ENCODE results near the gene KAT8.

The KAT8 gene

DNA sequence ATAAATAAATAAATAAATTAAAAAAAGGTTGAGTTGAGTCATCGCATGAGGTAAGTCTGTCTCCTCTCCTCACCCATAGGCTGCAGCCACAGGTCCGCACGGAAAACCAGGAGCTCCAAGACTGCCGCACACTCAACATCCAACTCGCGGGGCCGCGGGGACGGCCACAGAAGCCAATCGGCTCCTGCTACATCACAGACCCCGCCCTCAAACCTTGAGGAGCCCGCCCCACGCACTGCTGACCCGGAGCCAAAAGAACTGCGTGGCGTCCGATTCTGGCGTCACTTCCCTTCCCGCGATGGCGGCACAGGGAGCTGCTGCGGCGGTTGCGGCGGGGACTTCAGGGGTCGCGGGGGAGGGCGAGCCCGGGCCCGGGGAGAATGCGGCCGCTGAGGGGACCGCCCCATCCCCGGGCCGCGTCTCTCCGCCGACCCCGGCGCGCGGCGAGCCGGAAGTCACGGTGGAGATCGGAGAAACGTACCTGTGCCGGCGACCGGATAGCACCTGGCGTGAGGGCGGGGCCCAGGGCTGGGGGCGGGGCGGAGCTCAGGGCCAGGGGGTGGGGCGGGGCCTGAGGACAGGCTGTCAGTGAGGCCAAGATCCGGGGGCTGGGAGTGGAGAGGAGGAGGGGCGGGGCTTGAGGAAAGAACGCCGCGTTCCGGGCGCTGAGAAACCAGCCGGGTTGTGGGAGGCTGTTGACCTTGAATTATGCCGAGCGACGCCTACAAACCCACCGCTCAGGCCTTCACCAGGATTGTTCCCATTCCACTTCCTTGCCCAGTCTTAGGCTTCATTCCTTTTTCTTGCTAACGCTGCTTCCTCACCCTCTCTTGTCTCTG lies at the start of gene KAT8:
Gene KAT8, plus strand, starts transcription at position 281 of the 839 bp plus-strand sequence. Its CDS starts 18 bp downstream, at position 299.
- peak; percentile 99 for DNase-seq

DNA sequence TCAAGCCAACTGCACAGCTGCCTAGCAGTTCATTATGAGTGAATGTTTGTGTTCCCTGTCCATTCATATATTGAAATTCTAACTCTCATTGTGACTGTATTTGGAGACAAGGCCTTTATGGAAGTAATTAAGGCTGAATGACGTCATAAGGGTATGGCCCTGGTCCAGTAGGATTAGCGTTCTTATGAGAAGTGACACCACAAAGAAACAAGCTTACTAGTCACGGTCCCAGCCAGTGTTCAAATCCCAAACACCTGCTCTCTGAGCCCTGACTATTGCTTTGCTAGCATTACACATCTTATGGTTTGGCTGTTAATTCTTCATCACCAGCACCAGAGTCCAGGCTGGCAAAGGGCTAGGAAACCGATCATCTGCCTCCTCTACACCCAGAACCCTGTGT lies 45.6 kb upstream of the KAT8 start:
- DNase-seq: peak; percentile 72

DNA sequence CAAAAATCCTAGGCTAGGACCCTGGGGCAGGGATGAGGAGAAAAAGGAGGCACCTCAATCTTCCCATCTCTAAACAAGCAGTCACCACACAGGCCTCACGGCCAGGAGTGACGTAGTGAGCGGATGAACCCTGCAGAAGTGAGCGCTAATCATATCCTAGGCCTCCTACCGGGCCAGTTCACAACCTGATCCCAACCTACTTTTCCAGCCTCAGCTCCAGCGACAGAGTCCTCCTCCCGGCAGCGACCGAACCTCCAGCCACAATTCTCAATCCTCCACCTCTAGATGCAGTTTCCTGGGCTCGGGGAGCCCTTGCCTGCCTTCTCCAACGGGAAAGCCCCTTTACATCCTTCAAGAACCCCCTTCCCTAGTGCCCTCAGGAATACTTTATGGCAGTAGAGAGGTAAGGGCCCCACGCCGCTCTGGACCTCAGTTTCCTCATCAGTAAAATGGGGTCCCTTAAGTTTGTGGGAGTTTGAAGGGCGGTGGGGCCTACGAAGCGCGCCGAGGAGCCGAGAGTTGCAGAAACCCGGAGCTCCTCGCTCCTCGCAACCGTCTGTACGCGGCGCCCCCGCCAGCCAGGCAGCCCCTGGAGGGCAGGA lies 44.8 kb upstream of the KAT8 start:
- peak; percentile 37 for DNase-seq

DNA sequence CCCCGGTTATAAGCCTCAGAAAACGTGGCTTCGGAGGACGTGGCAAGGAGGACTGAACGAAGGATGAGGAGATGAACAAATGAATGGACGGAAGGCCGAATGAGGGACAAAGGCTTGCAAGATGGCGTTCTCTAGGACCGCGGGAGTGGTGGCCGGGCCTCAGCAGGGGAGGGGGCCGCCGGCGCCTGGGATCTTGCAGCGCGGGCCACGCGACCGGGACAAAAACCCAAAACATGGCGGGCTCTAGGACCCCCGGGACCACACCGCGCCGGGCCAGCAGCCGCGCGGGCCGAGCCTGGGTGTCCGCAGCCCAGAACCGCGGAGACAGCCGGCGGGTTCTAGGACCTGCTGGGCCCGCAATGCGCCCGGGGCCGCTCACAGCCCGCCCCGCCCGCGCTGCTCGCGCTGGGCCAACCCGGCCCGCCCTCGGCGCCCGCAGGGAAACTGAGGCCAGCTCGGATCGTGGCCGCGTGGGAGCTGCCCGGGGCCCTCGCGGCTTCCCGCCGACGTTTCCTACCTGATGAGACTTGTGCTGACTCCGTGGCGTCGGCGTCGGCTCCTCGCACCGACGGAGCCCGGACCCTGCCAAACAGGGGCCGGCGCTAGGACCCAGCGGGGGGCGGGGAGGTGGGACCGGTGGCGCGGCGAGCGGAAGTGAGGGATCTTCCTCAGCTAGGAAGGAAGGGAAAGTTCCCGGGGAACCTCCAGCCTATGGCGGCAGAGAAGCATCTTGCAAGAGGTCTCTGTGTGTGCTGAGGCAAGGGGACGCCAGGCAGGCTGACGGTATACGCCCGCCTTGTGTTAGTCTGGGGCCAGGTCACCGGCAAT lies 44.1 kb upstream of the KAT8 start:
- DNase-seq: peak; percentile 95

DNA sequence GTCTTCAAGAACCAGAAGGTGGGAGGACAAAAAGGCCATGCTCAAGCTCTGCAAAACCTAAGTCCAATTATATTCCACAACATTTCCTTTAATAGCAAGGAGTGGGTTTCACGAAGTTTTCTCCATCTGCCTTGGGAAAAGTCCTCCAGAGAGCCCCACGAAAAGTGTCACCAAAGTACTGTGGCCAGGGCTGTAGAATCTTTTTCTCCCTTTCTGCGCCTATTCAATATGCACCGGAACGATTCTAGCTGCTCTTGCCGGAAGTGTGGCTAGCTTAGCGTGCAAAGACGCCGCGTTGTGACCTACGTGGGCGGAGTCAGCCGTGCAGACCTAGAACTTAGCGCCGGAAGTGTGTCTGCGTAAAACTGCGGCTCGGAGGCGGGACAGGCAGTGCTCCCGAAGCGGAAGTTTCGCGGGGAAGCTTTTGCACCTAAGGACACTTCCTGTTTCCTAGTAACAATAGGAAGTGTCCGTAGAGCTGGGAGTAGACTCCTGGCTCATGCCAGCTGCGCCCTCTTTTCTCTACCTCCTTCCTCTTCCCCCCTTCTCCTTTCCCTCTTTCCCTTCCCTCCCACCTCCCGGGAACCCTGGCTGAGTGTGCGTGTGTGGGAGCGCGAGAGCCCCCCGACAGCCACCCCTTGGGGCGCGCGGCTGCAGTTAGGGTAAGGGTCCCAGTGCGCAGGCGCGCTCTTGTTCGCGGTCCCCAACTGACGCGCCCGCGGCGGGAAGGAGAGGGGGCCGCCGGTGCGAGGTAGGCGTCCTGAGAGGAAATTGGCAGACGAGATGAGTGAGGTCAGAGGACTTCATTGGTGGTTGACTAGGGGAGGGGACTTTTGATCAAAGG lies 43.3 kb upstream of the KAT8 start, which contains the start of the genes ZNF646 and ZNF668:
Gene ZNF646, plus strand, starts transcription at position 453 of the 844 bp plus-strand sequence. CDS start 1,903 bp downstream, outside the sequence.
Gene ZNF668, minus strand, starts transcription at position 271 of the 844 bp plus-strand sequence. CDS start 9,781 bp downstream, outside the sequence.
- peak; percentile 99 for DNase-seq

DNA sequence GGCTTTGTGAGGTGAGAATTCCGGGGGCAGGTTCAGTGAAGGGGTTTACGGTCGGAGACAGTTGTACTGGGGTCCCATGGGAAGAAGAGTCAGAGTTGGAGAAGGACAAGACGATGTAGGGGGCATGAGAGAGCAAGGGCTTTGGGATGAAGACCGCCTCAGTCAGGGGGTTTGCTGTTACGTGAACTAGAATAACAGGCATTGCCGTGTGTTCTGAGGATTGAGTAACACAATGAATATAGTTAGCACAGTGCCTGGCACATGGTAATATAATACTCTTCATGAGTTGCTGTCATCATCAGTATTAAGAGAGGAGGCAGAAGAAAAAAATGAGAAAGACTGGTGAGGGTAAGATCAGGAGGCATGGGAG lies 42.7 kb upstream of the KAT8 start:
- DNase-seq: no peak

DNA sequence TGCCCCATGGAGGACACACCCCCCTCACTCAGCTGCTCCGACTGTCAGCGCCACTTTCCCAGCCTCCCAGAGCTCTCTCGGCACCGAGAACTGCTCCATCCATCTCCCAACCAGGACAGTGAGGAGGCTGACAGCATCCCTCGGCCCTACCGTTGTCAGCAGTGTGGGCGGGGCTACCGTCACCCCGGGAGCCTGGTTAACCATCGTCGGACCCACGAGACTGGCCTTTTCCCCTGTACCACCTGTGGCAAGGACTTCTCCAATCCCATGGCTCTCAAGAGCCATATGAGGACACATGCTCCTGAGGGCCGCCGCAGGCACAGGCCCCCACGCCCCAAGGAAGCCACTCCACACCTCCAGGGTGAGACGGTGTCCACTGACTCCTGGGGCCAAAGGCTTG lies 41.1 kb upstream of the KAT8 start:
- DNase-seq: no peak

DNA sequence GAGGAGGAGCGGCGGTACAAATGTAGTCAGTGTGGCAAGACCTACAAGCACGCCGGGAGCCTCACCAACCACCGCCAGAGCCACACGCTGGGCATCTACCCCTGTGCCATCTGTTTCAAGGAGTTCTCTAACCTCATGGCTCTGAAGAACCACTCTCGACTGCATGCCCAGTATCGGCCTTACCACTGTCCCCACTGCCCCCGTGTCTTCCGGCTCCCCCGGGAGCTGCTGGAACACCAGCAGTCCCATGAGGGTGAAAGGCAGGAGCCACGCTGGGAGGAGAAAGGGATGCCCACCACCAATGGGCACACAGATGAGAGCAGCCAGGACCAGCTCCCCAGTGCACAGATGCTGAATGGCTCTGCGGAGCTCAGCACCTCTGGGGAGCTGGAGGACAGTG lies 40.4 kb upstream of the KAT8 start:
- DNase-seq: no peak

DNA sequence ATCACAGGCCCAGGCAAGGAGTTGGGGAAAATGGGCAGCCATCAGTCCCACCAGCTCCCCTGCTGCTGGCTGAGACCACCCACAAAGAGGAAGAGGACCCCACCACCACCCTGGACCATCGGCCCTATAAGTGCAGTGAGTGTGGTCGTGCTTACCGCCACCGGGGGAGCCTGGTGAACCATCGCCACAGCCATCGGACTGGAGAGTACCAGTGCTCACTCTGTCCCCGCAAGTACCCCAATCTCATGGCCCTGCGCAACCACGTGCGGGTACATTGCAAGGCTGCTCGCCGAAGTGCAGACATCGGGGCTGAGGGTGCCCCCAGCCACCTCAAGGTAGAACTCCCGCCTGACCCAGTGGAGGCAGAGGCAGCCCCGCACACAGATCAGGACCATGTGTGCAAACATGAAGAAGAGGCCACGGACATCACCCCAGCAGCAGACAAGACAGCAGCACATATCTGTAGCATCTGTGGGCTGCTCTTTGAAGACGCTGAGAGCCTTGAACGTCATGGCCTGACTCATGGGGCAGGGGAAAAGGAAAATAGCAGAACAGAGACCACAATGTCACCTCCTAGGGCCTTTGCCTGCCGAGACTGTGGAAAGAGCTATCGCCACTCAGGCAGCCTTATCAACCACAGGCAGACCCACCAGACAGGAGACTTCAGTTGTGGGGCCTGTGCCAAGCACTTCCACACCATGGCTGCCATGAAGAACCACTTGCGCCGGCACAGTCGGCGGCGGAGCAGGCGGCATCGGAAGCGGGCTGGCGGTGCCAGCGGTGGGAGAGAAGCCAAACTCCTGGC lies 39.7 kb upstream of the KAT8 start:
- no peak for DNase-seq

DNA sequence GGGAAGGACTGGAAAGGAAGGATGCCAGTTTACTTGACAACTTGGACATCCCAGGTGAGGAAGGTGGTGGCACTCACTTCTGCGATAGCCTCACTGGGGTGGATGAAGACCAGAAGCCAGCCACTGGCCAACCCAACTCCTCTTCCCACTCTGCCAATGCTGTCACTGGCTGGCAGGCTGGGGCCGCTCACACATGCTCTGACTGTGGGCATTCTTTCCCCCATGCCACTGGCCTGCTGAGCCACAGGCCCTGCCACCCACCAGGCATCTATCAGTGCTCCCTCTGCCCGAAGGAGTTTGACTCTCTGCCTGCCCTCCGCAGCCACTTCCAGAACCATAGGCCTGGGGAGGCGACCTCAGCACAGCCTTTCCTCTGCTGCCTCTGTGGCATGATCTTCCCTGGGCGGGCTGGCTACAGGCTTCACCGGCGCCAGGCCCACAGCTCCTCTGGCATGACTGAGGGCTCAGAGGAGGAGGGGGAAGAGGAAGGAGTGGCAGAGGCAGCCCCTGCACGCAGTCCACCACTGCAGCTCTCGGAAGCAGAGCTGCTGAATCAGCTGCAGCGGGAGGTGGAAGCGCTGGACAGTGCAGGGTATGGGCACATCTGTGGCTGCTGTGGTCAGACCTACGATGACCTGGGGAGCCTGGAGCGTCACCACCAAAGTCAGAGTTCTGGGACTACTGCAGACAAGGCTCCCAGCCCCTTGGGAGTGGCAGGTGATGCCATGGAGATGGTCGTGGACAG lies 38.7 kb upstream of the KAT8 start:
- DNase-seq: no peak

DNA sequence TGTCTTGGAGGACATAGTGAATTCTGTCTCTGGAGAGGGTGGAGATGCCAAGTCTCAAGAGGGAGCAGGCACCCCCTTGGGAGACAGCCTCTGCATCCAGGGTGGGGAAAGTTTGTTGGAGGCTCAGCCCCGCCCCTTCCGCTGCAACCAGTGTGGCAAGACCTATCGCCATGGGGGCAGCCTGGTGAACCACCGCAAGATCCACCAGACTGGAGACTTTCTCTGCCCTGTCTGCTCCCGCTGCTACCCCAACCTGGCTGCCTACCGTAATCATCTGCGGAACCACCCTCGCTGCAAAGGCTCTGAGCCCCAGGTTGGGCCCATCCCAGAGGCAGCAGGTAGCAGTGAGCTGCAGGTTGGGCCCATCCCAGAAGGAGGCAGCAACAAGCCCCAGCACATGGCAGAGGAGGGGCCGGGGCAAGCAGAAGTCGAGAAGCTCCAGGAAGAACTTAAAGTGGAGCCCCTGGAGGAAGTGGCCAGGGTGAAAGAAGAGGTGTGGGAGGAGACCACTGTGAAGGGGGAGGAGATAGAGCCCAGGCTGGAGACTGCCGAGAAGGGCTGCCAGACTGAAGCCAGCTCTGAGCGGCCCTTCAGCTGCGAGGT lies 38.0 kb upstream of the KAT8 start:
- no peak for DNase-seq

DNA sequence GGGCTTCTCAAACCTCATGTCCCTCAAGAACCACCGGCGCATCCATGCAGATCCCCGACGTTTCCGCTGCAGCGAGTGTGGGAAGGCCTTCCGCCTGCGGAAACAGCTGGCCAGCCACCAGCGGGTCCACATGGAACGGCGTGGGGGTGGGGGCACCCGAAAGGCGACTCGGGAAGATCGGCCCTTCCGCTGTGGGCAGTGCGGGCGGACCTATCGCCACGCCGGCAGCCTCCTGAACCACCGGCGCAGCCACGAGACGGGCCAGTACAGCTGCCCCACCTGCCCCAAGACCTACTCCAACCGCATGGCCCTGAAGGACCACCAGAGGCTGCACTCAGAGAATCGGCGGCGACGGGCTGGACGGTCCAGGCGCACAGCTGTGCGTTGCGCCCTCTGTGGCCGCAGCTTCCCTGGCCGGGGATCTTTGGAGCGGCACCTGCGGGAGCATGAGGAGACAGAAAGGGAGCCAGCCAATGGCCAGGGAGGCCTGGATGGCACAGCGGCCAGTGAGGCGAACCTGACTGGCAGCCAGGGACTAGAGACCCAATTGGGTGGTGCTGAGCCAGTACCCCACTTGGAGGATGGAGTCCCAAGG lies 37.3 kb upstream of the KAT8 start:
- no peak for DNase-seq

DNA sequence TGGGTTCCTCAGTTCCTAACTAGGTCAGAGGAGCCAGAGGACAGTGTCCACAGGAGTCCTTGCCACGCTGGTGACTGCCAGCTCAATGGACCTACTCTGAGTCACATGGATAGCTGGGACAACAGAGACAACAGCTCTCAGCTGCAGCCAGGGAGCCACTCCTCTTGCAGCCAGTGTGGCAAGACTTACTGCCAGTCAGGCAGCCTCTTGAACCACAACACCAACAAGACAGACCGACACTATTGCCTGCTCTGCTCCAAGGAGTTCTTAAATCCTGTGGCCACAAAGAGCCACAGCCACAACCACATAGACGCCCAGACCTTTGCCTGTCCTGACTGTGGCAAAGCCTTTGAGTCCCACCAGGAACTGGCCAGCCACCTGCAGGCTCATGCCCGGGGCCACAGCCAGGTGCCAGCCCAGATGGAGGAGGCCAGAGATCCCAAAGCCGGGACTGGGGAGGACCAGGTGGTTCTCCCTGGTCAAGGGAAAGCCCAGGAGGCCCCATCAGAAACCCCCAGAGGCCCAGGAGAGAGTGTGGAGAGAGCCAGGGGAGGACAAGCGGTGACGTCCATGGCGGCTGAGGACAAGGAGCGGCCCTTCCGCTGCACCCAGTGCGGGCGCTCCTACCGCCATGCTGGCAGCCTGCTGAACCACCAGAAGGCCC lies 36.6 kb upstream of the KAT8 start:
- no peak for DNase-seq

DNA sequence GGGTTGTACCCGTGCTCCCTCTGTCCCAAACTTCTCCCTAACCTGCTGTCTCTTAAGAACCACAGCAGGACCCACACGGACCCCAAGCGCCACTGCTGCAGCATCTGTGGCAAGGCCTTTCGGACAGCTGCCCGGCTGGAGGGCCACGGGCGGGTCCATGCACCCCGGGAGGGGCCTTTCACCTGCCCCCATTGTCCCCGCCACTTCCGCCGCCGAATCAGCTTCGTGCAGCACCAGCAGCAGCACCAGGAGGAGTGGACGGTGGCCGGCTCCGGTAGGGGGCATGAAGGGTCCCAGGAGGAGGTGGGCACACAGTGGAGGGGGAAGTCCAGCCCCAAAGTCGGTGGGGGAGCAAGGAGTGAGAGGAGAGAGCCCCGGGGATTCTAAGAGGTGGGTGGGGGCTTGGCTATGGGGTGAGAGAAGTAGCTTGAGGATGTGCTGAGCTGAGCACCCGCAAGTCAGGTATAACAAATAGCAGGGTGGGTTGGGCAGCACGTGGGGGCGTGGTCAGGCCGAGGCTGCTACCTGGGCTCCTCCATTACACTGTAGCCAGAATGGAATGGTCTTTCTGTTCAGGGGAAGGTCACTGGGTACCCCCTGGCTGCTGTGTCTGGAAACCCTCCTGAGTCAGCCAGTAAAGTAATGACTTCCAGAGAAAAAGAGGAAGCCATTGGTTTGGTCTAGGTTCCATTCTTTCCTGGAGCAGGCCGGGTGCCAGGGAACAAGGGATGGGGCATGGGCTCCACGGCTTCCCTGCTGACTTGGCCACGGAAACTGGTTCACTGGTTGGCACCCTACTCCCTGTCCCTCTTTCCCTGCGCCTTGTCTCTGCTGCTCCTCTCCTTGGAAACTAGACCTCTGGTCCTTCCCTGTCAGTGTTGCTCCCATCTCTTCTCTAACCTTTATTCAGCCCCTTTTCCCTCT lies 35.8 kb upstream of the KAT8 start:
- no peak for DNase-seq

DNA sequence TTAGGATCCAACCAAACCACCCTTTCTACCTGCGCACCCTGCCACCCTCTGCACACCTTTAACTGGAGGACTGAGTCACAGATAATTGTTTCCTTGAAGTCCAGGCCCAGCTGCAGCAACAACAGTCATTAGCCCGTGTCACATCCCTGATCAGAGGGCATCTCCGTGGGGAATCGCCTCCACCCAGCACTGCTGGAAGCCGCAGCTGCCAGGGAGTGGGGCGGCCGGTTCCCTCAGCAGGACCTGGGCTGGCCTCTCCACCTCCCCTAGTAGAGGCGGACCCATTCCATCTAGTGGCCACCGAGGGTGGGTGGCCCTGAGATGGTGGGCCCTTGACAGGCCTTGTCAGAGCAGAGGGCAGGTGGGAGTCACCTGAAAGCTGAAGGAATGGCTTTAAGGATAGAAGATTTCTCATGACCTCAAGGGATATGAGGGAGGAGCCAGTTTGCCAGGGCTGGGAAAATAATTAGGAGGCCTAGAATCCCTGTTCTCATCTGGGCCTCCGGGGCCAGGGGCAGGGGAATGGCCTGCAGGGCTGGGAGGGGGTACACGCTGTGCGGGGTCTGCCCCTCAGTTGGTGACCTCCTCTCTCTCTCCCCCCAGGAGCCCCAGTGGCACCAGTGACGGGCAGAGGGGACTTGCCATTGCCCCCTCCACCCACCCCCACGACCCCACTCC lies 35.0 kb upstream of the KAT8 start:
- DNase-seq: no peak

DNA sequence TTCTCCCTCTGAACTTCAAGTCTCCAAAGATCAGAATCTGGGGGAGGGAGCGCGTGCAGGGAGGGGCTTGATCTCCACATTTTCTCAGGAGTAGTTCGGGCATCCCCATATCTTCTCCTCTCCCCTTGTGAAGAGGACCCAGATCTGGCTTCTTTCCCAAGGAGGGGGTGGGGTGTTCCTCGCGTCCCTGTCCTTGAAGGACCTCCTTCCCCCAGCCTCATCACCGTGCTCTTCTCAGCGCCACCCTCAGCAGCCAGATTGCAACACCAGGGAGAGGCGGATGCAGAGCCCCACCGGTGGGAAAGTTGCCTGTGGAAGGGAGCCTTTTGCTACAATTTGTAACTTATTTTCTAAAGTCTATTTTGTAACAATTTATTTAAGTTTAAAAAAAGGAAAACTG lies 34.4 kb upstream of the KAT8 start:
- DNase-seq: no peak

DNA sequence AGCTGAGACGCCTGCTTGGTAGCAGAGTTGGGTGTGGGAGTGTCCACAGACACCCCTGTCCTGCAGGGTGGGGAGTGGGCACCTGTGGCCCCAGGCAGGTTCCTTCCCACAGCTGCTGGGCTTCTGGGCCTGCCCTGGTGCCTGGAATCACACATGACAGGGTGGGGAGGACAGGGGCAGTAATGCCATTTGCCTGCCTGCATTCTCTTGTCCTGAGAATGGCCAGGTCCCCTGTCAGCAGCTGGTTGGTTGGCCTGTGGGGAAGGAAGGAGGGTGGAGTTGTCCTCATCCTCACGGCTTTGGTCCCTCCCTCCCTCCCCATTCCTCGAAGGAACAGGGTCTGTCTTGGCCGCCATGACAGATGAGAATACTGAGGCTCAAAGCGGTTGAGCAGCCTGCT lies 33.9 kb upstream of the KAT8 start:
- no peak for DNase-seq

DNA sequence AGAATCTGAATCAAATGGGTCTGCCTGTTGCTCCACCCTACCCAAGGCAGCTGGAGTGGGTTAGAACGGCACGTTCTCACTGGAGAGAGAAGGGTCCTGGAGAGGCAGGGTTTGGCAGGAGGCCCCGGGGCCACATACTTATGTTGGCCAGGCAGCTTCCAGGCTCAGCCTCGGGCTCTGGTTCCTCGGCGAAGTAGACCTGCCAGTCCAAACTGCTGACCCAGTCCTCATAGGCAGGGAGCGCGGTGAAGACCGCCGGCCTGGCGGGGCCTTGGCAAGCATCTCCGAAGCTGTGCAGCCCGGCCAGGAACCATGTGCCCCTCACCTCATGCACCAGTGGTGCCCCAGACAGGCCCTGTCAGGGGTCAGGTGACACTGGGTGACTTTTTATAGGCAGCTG lies 33.5 kb upstream of the KAT8 start:
- no peak for DNase-seq

Data from femur (tissue), 1 donor.